ENCODE measurements around the gene FKBP6.
"Not testable (repeated sequence)": the region's sequence is repeated elsewhere in the genome, so short reads cannot be mapped to it uniquely, and the experiment has no call there.

The FKBP6 gene, protein sequence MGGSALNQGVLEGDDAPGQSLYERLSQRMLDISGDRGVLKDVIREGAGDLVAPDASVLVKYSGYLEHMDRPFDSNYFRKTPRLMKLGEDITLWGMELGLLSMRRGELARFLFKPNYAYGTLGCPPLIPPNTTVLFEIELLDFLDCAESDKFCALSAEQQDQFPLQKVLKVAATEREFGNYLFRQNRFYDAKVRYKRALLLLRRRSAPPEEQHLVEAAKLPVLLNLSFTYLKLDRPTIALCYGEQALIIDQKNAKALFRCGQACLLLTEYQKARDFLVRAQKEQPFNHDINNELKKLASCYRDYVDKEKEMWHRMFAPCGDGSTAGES

DNA sequence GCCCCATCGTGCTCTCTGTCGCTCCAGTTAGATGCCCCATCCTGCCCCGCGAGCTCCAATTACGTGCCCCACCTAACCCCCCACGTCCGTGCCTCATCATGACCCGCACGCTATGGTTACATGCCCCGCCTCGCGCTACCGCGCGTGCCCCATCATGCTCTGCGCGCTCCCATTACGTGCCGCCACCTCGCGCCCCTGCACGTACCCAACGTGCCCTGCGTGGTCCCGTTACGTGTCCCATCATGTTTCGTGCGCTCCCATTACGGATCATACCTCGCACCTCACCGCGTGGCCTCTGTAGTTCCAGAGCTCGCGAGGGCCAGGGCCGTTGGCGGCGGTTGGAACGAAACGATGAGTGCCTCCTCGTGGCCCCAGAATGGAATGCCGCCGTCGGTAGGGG, at the start of gene FKBP6, which contains the start of gene TRIM50:
FKBP6 (plus strand) TSS at position 240 of the 400 bp plus-strand sequence. CDS start 268 bp downstream, outside the sequence.
TRIM50 (minus strand) TSS at position 161 of the 400 bp plus-strand sequence. CDS start 3,295 bp downstream, outside the sequence.
- not testable (repeated sequence) for DNase-seq (ENCODE audit: extremely low spot score, insufficient read length, low read depth); FAIRE-seq

DNA sequence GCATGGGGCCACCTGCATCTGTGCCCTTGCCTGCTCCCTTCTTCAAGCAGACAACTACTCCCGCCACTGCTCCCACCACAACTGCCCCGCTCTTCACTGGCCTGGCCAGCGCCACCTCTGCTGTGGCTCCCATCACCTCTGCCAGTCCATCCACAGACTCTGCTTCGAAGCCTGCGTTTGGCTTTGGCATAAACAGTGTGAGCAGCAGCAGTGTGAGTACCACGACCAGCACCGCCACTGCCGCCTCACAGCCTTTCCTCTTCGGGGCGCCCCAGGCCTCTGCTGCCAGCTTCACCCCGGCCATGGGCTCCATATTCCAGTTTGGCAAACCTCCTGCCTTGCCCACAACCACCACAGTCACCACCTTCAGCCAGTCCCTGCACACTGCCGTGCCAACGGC, 30.7 kb upstream of the FKBP6 start:
- DNase-seq (ENCODE audit: extremely low spot score, insufficient read length, low read depth); FAIRE-seq: not testable (repeated sequence)

DNA sequence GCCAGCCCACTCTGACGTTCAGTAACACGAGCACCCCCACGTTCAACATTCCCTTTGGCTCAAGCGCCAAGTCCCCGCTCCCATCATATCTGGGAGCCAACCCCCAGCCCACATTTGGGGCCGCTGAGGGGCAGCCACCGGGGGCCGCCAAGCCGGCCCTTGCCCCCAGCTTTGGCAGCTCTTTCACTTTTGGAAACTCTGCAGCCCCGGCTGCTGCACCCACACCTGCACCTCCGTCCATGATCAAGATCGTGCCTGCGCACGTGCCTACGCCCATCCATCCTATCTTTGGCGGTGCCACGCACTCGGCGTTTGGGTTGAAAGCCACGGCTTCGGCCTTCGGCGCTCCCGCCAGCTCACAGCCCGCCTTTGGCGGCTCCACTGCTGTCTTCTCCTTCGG, 30.3 kb upstream of the FKBP6 start:
- not testable (repeated sequence) for DNase-seq (ENCODE audit: extremely low spot score, insufficient read length, low read depth); FAIRE-seq

DNA sequence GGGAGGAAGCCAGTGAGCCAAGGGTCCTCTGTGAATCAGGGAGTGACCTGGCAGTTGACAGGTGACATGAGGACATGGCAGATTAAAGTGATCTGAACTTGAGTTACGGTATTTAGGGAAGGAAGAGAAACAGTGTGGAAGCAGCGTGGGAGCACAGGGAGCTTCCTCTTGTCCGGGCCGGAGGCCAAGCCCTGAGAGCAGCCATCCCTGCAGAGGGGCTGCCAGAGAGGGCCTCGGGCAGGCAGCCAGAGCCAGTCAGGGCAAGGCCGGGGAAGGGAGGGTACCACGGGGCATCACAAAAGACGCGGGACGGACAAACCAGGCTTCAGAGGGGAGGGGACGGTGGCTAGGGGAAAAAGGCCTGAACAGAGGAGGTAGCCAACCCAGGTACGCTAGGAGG, 28.1 kb upstream of the FKBP6 start:
- not testable (repeated sequence) for FAIRE-seq; DNase-seq (ENCODE audit: extremely low spot score, insufficient read length, low read depth)

DNA sequence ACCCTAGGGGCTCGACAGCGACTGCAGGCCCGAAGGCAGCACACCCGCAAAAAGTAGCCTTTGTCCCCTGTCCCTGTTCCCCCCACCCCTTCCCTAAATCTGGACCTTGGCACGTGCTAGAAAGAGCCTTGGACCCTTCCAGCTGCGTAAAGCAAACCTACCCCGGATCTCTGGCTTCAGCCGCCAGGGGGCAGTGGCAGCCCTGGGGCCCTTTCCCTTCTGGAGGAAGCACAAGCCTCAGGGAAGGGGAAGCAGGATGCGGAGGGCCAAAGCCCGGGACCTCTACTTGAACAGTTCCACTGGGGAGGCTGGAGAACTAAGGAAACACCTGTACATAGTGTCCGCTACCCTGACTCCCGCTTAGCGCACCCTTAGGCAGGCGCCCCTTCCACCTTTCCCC, 26.9 kb upstream of the FKBP6 start:
- FAIRE-seq; DNase-seq (ENCODE audit: extremely low spot score, insufficient read length, low read depth): not testable (repeated sequence)

DNA sequence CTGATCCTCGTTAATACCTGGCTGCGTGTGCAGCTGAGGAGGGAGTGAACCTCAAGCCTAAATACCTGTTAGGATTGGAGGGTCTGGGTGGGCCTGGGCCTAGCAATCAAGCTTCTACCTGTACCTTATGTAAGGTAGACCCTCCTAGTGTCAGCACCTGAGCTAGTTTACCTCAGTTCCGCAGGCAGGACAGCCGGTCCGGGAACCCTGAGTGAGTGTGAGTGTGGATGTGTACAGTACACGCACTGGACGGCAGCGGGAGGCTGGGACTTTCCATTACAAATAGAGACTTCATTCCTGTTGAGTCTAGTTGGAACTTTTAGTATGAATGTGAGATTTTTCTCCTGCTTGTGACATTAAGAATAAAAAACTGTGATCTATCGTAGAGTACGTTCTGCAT, 25.1 kb upstream of the FKBP6 start:
- not testable (repeated sequence) for DNase-seq (ENCODE audit: extremely low spot score, insufficient read length, low read depth); FAIRE-seq

DNA sequence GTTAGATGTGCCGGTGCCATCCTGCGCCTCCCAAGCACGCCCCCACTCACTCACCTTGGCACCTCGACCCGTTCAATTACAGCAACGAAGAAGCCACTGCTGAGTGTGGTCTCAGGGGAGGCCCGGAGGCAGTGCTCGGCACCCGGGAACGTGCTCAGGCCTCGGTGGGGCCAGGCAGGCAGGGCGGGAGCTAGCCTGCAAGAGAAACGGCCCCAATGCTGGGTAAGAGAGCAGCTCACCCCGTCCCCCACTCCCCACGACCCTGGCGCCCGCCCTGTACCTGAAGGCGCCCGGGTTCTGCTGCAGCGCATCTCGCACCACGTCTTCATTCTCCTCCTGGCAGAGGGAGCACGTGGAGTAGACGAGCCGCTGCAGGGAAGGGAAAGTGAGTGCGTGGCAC, 24.4 kb upstream of the FKBP6 start:
- FAIRE-seq (no peak), DNase-seq (ENCODE audit: extremely low spot score, insufficient read length, low read depth) (no peak)

DNA sequence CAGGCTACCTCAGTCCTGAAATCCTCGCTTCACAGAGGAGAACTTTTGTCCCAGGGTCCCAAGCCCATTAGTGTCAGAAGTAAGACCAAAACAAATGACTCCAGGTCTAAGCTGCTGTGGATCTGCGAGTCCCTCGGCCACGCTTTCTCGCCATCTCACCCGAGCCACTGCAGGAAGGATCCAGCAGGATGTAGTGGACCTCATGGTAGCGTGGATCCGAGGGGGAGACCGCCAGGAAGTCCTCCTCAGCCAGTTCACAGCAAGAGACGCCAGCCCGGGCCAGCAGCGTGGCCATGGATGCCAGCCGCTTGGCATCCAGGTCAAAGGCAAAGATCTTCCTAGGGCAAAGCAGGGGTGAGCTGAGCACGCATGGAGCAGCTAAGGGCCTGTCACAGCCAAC, 23.9 kb upstream of the FKBP6 start:
- FAIRE-seq (no peak), DNase-seq (ENCODE audit: extremely low spot score, insufficient read length, low read depth) (no peak)

DNA sequence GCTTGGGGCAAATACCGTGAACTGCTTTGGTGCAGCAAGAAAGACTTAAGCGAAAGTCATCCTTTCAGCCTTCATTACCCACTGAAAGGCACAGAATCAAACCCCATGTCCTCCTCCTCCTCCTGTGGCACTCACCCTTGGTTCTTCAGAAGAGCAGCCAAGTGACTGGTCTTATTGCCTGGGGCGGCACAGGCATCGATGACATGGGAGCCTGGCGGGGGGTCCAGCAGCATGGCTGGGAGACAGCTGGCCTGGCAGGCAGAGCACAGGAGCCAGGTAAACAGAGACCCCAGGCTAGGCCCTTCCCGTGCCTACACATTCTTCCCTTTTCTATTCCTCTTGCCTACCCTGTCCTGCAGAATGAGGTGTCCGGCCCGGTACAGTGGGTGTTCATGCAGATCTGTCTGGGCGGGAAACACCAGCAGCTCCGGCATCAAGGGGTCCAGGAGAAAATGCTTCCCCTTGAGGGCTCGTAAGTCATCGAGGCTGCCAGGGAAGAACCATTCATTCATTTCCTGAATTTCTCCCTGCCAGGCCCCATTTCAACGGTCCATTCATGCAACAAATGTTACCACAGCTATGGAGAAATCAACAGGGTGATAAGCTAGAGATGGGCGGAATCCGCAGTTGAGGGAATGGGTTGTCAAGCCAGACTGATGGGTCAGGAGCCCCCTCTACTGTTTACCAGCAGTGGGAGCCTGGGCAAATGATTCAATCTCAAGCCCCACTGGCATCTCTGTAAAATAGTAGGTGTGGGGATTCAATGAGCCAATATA, 23.2 kb upstream of the FKBP6 start:
- FAIRE-seq: not testable (repeated sequence)

DNA sequence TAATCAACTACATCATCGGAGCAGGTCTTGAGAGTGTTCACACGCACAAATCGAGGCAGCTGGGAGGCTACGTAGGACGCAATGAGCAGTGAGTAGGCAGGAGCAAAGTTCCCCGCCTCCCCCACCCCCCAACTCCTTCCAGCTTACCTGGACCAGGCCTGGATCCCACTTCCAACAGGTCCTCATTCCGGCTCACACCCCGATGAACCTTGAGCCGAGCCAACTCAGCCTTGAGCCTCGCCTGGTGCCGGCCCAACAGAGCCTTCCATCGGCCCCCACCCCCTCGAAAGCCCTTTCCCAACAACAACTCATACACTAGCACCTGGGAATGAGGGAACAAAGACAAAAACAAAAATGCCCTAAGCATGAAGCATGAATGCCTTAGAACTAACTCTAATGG, 20.5 kb upstream of the FKBP6 start:
- no peak for FAIRE-seq
- no peak for DNase-seq (ENCODE audit: extremely low spot score, insufficient read length, low read depth)

More for the DNA sequence above, 23.2 kb upstream of the FKBP6 start:
- not testable (repeated sequence) for DNase-seq (ENCODE audit: extremely low spot score, insufficient read length, low read depth)

DNA sequence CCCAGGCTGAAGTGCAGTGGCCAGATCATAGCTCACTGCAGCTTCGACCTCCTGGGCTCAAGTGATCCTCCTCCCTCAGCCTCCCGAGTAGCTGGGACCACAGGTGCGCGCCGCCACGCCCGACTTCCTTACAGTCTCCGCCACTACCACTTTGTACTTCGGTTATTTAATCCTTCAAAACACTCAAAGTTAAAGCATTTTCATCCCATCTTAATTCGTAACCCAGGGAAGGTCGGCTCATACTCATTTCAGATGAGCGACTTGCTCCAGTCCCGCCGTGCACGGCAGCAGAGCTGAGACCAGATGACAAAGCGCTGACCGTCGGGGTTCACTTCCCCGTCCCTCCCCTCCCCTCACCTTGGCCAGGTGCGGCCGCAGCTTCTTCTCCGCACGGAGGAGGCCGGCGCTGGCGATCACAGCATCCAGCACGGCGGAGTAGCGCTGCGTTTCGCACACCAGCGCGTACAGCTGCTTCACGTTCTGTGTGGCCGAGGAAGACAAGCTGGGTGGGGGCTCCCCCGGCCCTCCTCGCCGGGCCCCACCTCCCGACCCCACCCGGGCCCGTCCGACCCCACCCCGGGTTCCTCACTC, 19.8 kb upstream of the FKBP6 start:
- no peak for FAIRE-seq
- no peak for DNase-seq (ENCODE audit: extremely low spot score, insufficient read length, low read depth)

DNA sequence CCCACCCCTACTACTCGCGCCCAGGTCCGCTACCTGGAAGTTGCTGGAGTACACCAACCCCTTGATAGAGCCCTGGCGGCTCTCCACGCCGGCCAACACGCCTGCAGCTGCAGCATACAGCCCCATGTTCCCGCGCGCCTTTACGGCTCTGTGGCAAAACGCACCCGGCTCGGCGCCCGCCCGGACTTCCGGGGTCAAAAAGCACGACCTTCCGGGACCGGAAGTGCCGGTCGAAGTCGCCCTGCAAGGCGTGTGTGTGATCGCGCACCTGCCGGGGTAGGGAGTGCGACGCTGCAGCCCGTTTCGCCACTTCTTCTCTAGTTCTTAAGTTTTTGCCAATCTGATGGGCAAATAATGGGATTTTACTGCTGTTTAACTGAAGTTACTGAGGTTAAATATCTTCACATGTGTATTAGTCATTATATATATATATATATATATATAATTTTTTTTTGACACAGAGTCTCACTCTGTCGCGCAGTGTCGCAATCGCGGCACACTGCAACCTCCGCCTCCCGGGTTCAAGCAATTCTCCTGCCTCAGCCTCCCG, 19.2 kb upstream of the FKBP6 start, which contains the start of gene NSUN5:
NSUN5 (minus strand) TSS at position 162 of the 550 bp plus-strand sequence; CDS start at position 126, 36 bp downstream.
- DNase-seq (ENCODE audit: extremely low spot score, insufficient read length, low read depth) (peak; percentile 92), FAIRE-seq (peak; percentile 75)

DNA sequence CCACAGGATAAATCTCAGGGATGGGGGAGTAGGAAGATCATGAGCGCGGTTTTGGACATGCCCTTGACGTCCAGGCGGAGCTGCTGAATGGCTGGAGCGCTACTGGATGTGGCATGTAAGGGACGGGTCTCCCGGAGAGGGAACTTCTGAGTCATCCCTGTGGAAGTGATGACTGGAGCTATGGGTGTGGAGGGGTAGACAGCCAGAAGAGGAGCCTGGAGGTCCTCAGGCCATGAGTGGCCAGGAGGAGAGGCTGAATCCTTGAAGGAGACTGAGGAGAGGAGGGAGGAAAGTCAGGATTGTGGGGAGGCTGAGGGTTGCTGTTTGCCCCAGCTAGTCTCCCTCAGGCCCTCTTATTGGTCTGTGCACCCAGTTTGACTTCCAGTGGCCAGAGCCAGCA, 16.5 kb upstream of the FKBP6 start:
- not testable (repeated sequence) for FAIRE-seq; DNase-seq (ENCODE audit: extremely low spot score, insufficient read length, low read depth)

DNA sequence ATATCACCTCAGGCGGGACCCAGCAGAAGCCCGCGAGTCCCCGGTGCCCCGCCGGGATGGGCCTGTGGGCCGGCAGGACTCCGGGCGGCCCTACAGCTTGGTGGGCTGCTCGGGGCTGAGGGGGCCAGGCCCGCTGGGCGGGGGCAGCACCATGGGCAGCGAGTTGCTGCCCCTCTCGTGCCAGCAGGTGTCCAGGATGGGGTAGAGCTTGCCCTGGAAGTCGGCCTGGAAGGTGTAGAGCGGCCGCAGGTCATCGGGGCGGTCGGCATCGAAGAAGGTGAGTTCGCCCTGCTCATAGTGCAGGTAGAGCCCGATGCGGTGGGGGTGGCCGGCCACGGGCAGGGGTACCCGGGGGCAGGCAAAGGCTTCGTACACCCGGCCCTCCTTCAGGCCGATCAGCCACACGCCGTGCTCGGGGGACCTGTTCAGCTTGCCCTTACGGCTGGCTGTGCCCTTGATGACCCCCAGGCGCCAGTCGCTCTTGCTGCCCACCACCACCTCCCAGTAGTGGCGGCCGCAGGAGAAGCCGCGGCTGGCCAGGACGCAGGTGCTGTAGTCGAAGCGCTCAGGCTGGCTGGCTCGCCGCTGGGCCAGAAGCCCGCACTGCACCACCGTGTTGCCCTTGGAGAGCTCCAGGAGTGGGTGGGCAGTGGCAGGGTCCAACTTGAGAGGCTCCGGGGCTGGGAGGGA, 15.0 kb upstream of the FKBP6 start:
- DNase-seq (ENCODE audit: extremely low spot score, insufficient read length, low read depth) (no peak), FAIRE-seq (no peak)

DNA sequence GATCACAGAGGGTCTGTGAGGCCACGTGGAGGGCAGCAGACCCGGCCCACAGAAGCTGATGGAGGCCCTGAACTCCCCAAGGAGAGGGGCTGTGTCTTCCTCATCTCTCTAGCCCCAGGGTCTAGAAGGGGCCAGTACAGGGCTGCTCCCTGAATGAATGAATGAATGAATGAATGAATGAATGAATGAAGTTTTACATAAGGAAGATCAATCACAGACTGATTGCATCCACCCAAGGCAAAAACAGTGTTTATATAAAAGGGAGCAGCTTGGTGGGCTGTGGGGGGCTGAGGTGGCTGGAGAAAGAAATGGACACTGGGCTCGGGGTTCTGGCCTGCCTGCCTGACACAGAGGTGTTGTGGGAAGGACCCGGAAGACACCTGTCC, 14.4 kb upstream of the FKBP6 start:
- DNase-seq (ENCODE audit: extremely low spot score, insufficient read length, low read depth) (no peak), FAIRE-seq (no peak)

DNA sequence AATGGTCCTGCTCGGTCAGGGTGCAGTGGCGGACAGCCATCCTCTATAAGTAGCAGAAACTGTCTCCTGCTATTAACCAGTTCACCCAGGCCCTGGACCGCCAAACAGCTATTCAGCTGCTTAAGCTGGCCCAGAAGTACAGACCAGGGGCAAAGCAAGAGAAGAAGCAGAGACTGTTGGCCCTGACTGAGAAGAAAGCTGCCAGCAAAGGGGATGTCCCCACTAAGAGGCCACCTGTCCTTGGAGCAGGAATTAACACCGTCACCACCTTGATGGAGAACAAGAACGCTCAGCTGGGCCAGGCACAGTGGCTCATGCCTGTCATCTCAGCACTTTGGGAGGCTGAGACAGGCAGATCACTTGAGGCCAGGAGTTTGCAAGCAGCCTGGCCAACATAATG, 13.7 kb upstream of the FKBP6 start:
- DNase-seq (ENCODE audit: extremely low spot score, insufficient read length, low read depth): no peak
- FAIRE-seq: no peak

DNA sequence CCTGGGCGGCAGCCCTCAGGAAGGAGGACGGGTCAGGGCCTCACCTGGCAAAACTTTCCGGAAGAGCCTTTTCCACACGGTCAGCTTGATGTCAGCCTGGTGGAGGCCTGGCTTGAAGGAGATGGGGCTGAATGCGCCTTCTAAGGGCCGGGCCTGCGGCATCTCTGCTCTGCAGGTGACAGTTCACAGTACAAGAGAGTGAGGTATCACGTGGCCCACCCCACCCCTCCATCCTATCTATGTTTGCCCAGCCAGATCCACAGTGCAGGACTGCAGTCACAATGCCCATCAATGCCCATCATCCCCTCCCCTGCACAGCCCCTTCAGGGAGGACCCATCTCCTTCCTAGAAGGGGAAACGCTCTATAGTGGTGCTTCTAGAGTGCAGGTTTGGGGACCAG, 11.4 kb upstream of the FKBP6 start:
- FAIRE-seq (no peak), DNase-seq (ENCODE audit: extremely low spot score, insufficient read length, low read depth) (no peak)

DNA sequence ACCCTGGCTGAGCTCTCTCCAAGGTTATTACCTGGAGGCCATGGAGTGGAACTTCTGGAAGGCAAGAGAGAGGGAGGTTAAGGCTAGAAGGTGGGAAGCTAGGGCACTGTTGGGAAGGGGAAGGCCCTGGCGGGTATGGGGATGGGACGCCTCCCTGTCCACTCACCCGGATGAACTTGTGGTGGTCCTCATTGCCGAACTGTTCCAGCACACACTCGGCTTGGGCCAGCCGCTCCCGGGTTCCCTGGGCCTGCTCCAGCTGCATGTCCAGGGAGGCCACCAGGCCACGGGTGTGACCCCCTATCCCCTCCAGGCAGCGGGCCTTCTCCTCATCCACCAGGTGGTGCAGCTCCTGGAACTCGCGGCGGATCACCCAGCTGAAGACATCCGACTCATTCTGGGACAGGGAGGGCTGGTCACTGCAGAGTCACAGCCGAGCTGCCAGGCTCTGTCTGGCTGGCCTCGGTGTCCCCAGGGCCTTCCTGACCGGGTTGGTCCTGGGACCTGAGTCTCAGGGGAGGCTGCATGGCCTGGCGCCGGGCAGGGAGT, 9.2 kb upstream of the FKBP6 start:
- not testable (repeated sequence) for FAIRE-seq; DNase-seq (ENCODE audit: extremely low spot score, insufficient read length, low read depth)

DNA sequence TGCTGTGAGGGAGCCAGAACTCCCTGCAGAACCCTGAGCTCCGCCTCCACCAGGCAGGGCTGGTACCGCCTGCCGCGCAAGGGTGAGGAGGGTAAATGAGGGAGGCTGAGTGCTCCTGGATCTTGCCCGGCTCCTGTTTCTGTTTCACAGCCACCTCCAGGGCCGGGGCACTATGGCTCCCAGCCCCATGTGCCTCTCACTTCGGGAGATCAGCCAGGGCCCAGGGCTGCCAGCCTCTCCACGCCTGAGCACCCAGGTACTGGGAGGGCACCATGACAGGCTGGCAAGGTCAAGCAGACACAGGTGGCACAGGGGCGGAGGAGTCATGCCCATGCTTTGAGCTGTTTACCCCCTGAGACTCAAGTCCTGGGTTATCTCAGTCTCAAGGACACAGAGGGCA, 8.4 kb upstream of the FKBP6 start:
- not testable (repeated sequence) for DNase-seq (ENCODE audit: extremely low spot score, insufficient read length, low read depth); FAIRE-seq
